DOHH2 (cell line): ENCODE data around the gene AGK.

ENCODE experiments used
- H3F3A ChIP-seq: fragments of 200-600 bp; sonication (generic), shearing (Covaris generic); 2 replicates; pipeline ENCODE4 v1.6.0; 2016; ENCODE audit warnings: antibody characterized with exemption, mild to moderate bottlenecking; ENCODE audit not compliant: control insufficient read depth, insufficient read depth
- H3K27ac ChIP-seq: fragments of 200-600 bp; sonication (generic); 2 replicates; pipeline ENCODE4 v1.5.1; 2014; ENCODE audit warnings: low read depth, mild to moderate bottlenecking, low read length, moderate library complexity
- H3K27me3 ChIP-seq: fragments of 200-600 bp; sonication (generic); 2 replicates; pipeline ENCODE4 v1.6.1; 2014; ENCODE audit warnings: mild to moderate bottlenecking, low read length, mixed read lengths; ENCODE audit not compliant: control insufficient read depth
- H3K36me3 ChIP-seq: fragments of 200-600 bp; sonication (generic); 2 replicates; pipeline ENCODE4 v1.6.1; 2014; ENCODE audit warnings: mild to moderate bottlenecking, low read length, moderate library complexity, mixed read lengths; ENCODE audit not compliant: control insufficient read depth
- H3K4me1 ChIP-seq: fragments of 200-600 bp; sonication (generic); 2 replicates; pipeline ENCODE4 v1.6.1; 2014; ENCODE audit warnings: mild to moderate bottlenecking, low read length, mixed read lengths; ENCODE audit not compliant: control insufficient read depth
- H3K4me2 ChIP-seq: fragments of 200-600 bp; sonication (generic); 2 replicates; pipeline ENCODE4 v1.6.0; 2014; ENCODE audit warnings: mild to moderate bottlenecking, low read length, moderate library complexity
- H3K4me3 ChIP-seq: fragments of 200-600 bp; sonication (generic); 2 replicates; pipeline ENCODE4 v1.5.1; 2014; ENCODE audit warnings: mild to moderate bottlenecking, low read length, mixed read lengths
- H3K79me2 ChIP-seq: fragments of 200-600 bp; sonication (generic); 2 replicates; pipeline ENCODE4 v1.6.1; 2014; ENCODE audit warnings: mild to moderate bottlenecking, low read length, mixed read lengths; ENCODE audit not compliant: control insufficient read depth
- H3K9me2 ChIP-seq: fragments of 200-600 bp; sonication (generic); replicated peaks from 2 replicates; pipeline ENCODE4 v1.6.1; 2014; ENCODE audit warnings: mild to moderate bottlenecking, low read length, mixed read lengths; ENCODE audit not compliant: control insufficient read depth
- H3K9me3 ChIP-seq: fragments of 200-600 bp; sonication (generic); 2 replicates; pipeline ENCODE4 v1.6.1; 2014; ENCODE audit warnings: antibody characterized with exemption, low read length, mixed read lengths; ENCODE audit not compliant: control insufficient read depth, insufficient read depth
- H4K20me1 ChIP-seq: fragments of 200-600 bp; sonication (generic); 2 replicates; pipeline ENCODE4 v1.6.0; 2014; ENCODE audit warnings: low read depth, mild to moderate bottlenecking, antibody characterized with exemption, low read length, moderate library complexity; ENCODE audit not compliant: control insufficient read depth, insufficient read depth
- EZH2phosphoT487 ChIP-seq: fragments of 200-600 bp; sonication (generic); IDR thresholded peaks from 2 replicates; pipeline ENCODE4 v1.6.1; 2017; ENCODE audit warnings: borderline replicate concordance, mild to moderate bottlenecking, antibody characterized with exemption, low read length, moderate library complexity, mixed read lengths
- TF ChIP-seq, protein P1 (sequence below): fragments of 200-600 bp; sonication (generic); IDR thresholded peaks from one replicate; pipeline ENCODE4 v1.5.1; 2014; ENCODE audit warnings: antibody characterized with exemption, mild to moderate bottlenecking, low read depth, low read length; ENCODE audit not compliant: poor library complexity, severe bottlenecking

The AGK gene

DNA sequence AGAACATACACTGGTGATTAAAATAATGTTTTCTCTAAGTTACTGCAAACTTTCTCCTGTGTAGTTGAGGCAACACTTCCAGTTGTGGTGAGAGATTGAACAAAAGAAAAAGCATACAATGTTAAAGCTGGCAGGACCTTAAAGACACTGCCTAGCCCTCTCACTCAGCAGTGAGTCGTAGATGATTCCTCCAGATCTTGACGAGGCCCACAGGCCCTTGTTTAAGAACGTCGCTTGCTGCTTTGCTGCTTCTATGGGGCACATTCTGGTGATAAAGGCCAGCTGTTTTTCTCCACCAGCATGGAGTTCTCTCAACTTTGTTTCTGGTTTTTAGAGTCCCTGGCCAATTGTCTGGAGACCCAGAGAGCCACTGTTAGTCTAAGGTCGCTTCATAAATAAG, 153.5 kb downstream of the AGK start:
- Histone ChIP-seq H3K27me3 (peaks cover 54% of the 10 kb centered on the region), H3K27ac (no peak overlapping the region), H3K4me3 (no peak overlapping the region), H3F3A (peaks cover 4% of the 10 kb centered on the region; the same call in 1 of the 2 replicates), H3K4me1 (peaks cover 19% of the 10 kb centered on the region), H3K9me2 (no peaks in the 10 kb centered on the region), H4K20me1 (no peaks in the 10 kb centered on the region), H3K4me2 (no peak overlapping the region), H3K36me3 (no peaks in the 10 kb centered on the region), H3K9me3 (no peaks in the 10 kb centered on the region), H3K79me2 (no peaks in the 10 kb centered on the region)
- TF ChIP-seq, protein P1, sequence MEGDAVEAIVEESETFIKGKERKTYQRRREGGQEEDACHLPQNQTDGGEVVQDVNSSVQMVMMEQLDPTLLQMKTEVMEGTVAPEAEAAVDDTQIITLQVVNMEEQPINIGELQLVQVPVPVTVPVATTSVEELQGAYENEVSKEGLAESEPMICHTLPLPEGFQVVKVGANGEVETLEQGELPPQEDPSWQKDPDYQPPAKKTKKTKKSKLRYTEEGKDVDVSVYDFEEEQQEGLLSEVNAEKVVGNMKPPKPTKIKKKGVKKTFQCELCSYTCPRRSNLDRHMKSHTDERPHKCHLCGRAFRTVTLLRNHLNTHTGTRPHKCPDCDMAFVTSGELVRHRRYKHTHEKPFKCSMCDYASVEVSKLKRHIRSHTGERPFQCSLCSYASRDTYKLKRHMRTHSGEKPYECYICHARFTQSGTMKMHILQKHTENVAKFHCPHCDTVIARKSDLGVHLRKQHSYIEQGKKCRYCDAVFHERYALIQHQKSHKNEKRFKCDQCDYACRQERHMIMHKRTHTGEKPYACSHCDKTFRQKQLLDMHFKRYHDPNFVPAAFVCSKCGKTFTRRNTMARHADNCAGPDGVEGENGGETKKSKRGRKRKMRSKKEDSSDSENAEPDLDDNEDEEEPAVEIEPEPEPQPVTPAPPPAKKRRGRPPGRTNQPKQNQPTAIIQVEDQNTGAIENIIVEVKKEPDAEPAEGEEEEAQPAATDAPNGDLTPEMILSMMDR: no peak
- no peak for TF ChIP-seq EZH2phosphoT487
